ENCODE results near the gene CCNDBP1.
"Not testable (repeated sequence)": the region's sequence is repeated elsewhere in the genome, so short reads cannot be mapped to it uniquely, and the experiment has no call there.

Gene CCNDBP1, protein sequence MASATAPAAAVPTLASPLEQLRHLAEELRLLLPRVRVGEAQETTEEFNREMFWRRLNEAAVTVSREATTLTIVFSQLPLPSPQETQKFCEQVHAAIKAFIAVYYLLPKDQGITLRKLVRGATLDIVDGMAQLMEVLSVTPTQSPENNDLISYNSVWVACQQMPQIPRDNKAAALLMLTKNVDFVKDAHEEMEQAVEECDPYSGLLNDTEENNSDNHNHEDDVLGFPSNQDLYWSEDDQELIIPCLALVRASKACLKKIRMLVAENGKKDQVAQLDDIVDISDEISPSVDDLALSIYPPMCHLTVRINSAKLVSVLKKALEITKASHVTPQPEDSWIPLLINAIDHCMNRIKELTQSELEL

DNA sequence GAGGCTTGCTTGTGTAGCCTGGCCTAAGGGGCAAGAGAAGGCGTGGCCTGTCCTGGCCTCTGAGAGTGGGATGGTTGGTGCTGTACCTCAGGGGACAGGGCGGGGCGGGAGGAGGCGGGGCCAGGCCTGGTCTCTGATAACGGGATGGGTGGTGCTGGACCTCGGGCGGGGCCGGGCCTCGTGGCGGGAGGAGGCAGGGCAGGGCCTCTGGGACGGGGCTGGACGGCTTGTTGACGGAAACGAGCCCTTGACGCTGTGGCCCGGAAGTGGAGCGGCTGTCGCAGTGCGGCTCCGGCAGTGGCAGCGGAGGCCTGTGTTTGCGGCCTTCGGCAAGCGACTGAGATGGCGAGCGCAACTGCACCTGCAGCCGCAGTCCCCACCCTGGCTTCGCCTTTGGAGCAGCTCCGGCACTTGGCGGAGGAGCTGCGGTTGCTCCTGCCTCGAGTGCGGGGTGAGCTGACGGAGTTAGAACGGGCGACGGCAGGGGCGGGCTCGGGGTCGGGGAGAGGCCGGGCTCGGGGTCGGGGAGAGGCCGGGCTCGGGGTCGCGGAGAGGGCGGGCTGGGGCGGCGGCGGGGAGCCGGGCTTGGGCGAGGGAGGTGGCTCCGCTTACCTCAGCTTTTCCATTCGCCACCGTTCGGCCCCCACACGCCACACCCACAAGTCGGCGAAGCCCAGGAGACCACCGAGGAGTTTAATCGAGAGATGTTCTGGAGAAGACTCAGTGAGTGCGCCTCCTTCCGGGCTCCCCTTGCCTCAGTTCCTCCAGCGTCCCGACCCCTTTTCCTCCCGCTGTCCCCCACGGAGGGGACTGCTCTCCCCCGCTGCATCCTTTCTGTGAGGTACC, at the start of gene CCNDBP1:
Gene CCNDBP1 (plus strand): TSS at position 247 of the 846 bp plus-strand sequence. CDS start 96 bp downstream, at position 343.
- peak; percentile 62 to 73 for DNase-seq (ENCODE audit: low read depth in 1 of 2, low spot score in 1 of 2)
- in situ Hi-C loops (cut with HindIII; ENCODE audit: low pct_unique_long_range_greater_than_20kb, low sequenced_read_pairs), result no loop called here
- no peak for TF ChIP-seq JUND (IDR thresholded peaks at IDR 0.05; ENCODE audit: low read depth)

GRCh38 chr15:43143203-43143941, 41.8 kb upstream of the CCNDBP1 start:
- DNase-seq (ENCODE audit: low read depth in 1 of 2, low spot score in 1 of 2), result peak in 1 of 2 experiments; percentile 12
- in situ Hi-C loops (cut with HindIII; ENCODE audit: low pct_unique_long_range_greater_than_20kb, low sequenced_read_pairs), result no loop called here
- no peak for TF ChIP-seq JUND (IDR thresholded peaks at IDR 0.05; ENCODE audit: low read depth)

- no peak for DNase-seq (ENCODE audit: low read depth in 1 of 2, low spot score in 1 of 2)
- in situ Hi-C loops (cut with HindIII; ENCODE audit: low pct_unique_long_range_greater_than_20kb, low sequenced_read_pairs), result no loop called here
- no peak for TF ChIP-seq JUND (IDR thresholded peaks at IDR 0.05; ENCODE audit: low read depth)
These were observed 40.7 kb upstream of the CCNDBP1 start for GRCh38 chr15:43144512-43144911.

- DNase-seq (ENCODE audit: low read depth in 1 of 2, low spot score in 1 of 2), result no peak
- in situ Hi-C loops (cut with HindIII; ENCODE audit: low pct_unique_long_range_greater_than_20kb, low sequenced_read_pairs), result no loop called here
- TF ChIP-seq JUND (IDR thresholded peaks at IDR 0.05; ENCODE audit: low read depth), result no peak
These were observed 39.0 kb upstream of the CCNDBP1 start for GRCh38 chr15:43146184-43146583.

DNA sequence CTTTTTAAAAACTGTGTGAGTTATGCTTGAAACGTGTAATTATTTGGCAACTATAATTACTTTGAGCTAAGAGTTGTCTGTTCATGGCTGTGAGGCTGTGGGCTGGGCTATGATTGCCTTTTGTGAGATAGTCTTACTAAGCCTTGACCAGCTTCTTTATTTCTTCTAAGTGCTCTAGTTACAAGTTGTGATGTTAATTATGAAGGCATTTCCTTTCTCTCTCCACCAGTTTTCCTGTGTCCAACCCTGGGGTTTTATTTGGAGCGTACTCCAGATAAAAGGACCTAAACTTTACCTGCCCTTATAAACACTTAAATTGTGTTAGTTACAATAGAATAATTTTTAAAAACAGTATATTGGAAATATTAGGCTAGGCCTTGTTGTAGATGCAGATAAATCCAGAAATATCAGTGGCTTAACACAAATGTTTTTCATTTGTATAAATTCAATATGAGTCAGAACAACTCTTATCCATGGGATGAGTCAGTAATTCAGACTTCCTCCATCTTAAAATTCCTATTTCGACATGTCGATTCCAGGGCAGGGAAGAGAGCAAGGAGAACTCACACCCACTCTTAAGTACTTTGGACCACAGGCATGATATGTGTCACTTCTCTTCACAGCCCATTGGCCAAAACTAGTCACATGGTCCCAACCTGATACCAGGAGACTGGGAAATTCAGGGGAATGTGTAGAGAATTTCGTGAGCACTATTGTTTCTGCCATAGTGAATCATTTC, 34.8 kb upstream of the CCNDBP1 start:
- no peak for TF ChIP-seq JUND (IDR thresholded peaks at IDR 0.05; ENCODE audit: low read depth)
- in situ Hi-C loops (cut with HindIII; ENCODE audit: low pct_unique_long_range_greater_than_20kb, low sequenced_read_pairs), result no loop called here
- DNase-seq (ENCODE audit: low read depth in 1 of 2, low spot score in 1 of 2), result no peak

- in situ Hi-C loops (cut with HindIII; ENCODE audit: low pct_unique_long_range_greater_than_20kb, low sequenced_read_pairs), result no loop called here
- no peak for DNase-seq (ENCODE audit: low read depth in 1 of 2, low spot score in 1 of 2)
- TF ChIP-seq JUND (IDR thresholded peaks at IDR 0.05; ENCODE audit: low read depth), result no peak
These were observed 33.5 kb upstream of the CCNDBP1 start for GRCh38 chr15:43151688-43152087.

GRCh38 chr15:43153269-43153668, 31.9 kb upstream of the CCNDBP1 start:
- TF ChIP-seq JUND (IDR thresholded peaks at IDR 0.05; ENCODE audit: low read depth), result no peak
- in situ Hi-C loops (cut with HindIII; ENCODE audit: low pct_unique_long_range_greater_than_20kb, low sequenced_read_pairs), result no loop called here
- no peak for DNase-seq (ENCODE audit: low read depth in 1 of 2, low spot score in 1 of 2)

DNA sequence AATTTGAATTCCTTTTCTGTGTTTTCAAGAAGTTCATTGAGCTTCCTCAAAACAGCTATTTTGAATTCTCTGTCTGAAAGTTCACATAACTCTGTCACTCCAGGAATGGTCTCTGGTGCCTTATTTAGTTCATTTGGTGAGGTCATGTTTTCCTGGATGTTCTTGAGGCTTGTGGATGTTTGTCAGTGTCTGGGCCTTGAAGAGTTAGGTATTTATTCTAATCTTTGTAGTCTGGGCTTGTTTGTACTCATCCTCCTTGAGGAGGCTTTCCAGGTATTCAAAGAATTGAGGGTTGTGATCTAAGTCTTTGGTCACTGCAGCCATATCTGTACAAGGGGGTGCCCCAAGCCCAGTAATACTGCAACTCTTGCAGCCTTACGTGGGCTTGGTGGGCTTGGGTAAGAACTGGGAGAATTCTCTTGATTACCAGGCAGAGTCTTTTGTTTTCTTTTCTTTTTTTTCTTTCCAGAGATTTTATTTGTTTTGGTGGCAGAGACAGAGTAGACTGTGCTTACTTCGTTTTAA, 19.3 kb upstream of the CCNDBP1 start:
- TF ChIP-seq JUND (IDR thresholded peaks at IDR 0.05; ENCODE audit: low read depth), result no peak
- in situ Hi-C loops (cut with HindIII; ENCODE audit: low pct_unique_long_range_greater_than_20kb, low sequenced_read_pairs), result no loop called here
- no peak for DNase-seq (ENCODE audit: low read depth in 1 of 2, low spot score in 1 of 2)

DNA sequence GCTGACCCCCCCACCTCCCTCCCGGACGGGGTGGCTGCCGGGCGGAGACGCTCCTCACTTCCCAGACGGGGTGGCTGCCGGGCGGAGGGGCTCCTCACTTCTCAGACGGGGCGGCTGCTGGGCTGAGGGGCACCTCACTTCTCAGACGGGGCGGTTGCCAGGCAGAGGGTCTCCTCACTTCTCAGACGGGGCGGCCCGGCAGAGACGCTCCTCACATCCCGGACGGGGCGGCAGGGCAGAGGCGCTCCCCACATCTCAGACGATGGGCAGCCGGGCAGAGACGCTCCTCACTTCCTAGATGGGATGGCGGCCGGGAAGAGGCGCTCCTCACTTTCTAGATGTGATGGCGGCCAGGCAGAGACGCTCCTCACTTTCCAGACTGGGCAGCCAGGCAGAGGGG, 17.9 kb upstream of the CCNDBP1 start:
- DNase-seq (ENCODE audit: low read depth in 1 of 2, low spot score in 1 of 2); in situ Hi-C loops (cut with HindIII; ENCODE audit: low pct_unique_long_range_greater_than_20kb, low sequenced_read_pairs): not testable (repeated sequence)

GRCh38 chr15:43168192-43169107, 16.8 kb upstream of the CCNDBP1 start:
- TF ChIP-seq JUND (IDR thresholded peaks at IDR 0.05; ENCODE audit: low read depth), result no peak
- DNase-seq (ENCODE audit: low read depth in 1 of 2, low spot score in 1 of 2), result peak in 1 of 2 experiments; percentile 93
- in situ Hi-C loops (cut with HindIII; ENCODE audit: low pct_unique_long_range_greater_than_20kb, low sequenced_read_pairs), result no loop called here

DNA sequence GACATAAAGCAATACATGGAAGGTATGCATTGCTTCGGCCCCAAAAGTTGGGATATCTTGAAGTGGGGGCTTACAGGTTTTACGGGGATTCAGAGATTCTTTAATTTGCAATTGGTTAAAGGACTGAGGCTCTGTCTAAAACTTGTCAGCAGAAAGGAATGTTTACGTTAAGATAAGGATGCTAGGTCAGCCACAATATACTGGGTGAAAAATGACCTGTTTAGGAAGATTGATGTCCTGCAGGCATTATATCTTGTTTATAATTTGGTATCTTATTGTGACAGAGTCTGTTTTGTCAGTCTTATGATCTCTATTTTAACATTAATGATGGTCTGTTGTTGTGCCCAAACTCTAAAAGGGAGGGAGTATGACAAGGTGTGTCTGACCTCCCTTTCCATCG, 15.3 kb upstream of the CCNDBP1 start:
- in situ Hi-C loops (cut with HindIII; ENCODE audit: low pct_unique_long_range_greater_than_20kb, low sequenced_read_pairs), result no loop called here
- DNase-seq (ENCODE audit: low read depth in 1 of 2, low spot score in 1 of 2), result peak in 1 of 2 experiments; percentile 44
- no peak for TF ChIP-seq JUND (IDR thresholded peaks at IDR 0.05; ENCODE audit: low read depth)

DNA sequence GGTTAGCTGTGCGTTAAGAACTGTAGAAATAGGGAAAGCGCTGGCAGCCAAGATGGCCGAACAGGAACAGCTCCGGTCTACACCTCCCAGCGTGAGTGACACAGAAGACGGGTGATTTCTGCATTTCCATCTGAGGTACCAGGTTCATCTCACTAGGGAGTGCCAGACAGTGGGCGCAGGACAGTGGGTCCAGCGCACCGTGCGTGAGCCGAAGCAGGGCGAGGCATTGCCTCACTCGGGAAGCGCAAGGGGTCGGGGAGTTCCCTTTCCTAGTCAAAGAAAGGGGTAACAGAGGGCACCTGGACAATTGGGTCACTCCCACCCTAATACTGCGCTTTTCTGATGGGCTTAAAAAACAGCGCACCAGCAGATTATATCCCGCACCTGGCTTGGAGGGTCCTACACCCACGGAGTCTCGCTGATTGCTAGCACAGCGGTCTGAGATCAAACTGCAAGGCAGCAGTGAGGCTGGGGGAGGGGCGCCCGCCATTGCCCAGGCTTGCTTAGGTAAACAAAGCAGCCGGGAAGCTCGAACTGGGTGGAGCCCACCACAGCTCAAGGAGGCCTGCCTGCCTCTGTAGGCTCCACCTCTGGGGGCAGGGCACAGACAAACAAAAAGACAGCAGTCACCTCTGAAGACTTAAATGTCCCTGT, 9.4 kb upstream of the CCNDBP1 start:
- in situ Hi-C loops (cut with HindIII; ENCODE audit: low pct_unique_long_range_greater_than_20kb, low sequenced_read_pairs); DNase-seq (ENCODE audit: low read depth in 1 of 2, low spot score in 1 of 2): not testable (repeated sequence)

GRCh38 chr15:43177147-43177546, 8.1 kb upstream of the CCNDBP1 start:
- DNase-seq (ENCODE audit: low read depth in 1 of 2, low spot score in 1 of 2); in situ Hi-C loops (cut with HindIII; ENCODE audit: low pct_unique_long_range_greater_than_20kb, low sequenced_read_pairs): not testable (repeated sequence)
